Mesenteric fat pad (tissue), 1 donor: ENCODE measurements around the gene TEKT3. TPM values are rescaled to one million over a fixed set of nuclear protein-coding genes. Genes with fewer than 3 reads are reported as not detected.
A peak's percentile ranks its signal among the peaks of the same experiment; 100 is the strongest.

ENCODE experiments used
- DNase-seq: peaks from one replicate; pipeline ENCODE4 v3.0.0-alpha.2; 2020; ENCODE audit warnings: low spot score
- long read RNA-seq: library from polyadenylated mRNA; unstranded; transcript quantifications from one replicate; pipeline ENCODE4 v2.0.0, GENCODE V29; 2020
- total RNA-seq: library from RNA; stranded (reverse); fragmentation: NEBNext Ultra II Directional; extraction: Animal tissue kit (Norgen Biotek cat#: 25700); gene quantifications from one replicate; pipeline ENCODE4 v1.2.1, GENCODE V29; 2021
- donor health status: DM: yes; HTN: yes; CAD: no.

The TEKT3 gene
- total RNA-seq: not detected
- long read RNA-seq: 0 reads

DNA sequence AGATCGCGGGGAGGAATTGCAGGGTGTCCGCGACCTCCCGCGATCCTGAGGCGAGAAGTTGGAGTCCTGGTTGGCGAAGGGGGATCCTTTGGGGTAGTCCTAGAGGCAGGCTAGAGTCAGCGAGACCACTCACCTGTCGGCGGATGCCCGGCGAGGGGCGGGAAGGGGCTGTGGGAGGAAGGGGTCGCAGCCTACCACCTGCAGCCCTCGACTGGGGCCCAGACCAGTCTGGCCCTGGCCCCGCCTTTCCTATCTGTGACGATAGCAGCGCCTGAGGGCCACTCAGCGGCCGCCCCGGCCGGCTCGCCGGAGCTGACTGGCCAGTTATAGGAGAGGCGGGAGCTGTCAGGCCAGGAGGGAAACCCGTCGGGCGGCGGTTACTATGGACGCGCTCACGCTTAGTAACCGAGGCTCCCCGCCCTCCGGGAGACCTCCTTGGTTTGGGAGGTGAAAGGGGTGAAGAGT lies at the start of gene TEKT3:
Gene TEKT3 (minus strand): TSS at position 213 of the 465 bp plus-strand sequence. CDS start 10,012 bp downstream, outside the sequence.
- peak; percentile 93 for DNase-seq

GRCh38 chr17:15388356-15389041 lies 47.1 kb upstream of the TEKT3 start:
- DNase-seq: no peak

DNA sequence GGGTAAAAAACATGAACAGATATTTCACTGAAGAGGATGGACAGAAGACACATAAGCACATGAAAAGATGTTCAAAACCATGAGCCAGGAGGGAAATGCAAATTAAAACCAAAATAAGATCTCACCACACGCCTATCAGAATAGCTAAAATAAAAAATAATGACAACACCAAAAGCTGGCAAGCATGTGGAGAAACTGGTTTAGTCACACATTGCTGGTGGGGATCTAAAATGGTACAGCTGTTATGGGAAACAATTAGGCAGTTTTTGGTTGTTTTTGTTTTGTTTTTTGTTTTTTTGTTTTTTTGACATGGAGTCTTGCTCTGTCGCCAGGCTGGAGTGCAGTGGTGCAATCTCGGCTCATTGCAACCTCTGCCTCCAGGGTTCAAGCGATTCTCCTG lies 44.7 kb upstream of the TEKT3 start:
- DNase-seq: no peak

DNA sequence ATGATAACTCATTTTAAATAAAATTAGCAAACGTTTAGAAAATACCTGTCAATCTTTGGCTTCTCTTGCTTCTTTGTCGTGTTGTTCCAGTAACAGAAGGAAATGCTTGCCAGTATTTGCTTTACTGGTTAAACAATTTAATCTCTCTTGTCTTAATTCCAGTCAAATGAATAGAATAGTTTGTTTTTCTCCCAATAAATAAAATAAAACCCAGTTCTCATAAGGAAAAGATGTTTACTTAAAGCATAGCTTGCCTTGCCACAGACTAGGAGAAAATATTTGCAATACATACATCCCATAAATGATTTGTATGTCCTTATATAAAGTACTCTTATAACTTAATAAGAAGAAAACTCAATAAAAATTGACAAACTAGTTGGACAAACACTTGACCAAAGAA lies 43.9 kb upstream of the TEKT3 start:
- no peak for DNase-seq

DNA sequence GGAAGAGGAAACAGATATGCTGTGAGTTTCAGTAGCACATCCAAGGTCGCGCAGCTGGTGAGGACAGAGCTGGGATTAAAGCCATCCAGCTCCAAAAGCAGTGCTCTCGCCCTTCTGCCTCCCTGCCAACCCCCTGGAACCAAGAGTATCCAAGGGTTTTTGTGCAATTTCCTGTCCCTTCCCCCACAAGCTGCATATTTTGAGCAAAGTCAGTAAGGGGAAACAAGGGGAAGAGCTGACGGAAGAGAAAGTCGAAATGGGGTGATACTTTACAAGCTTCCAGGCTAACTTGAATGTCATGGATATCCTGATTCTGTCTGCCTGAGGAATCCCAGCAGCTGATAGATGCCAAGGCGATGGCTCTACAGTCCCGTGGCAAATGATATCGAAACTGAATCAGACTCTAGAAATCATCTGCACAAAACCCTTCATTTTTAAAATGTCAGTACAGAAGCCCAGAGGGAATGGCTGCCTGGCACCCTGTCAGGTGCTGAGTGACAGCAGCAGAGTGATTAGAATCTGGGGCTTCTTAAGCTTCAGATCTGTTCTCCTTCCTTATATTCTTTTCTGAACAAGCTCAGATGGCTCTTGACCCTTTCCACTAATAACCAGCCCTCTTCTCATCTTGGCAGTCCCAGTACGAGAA lies 42.9 kb upstream of the TEKT3 start:
- DNase-seq: no peak

- no peak for DNase-seq
Observed at GRCh38 chr17:15382914-15383313, 41.5 kb upstream of the TEKT3 start.

GRCh38 chr17:15381707-15382106 lies 40.3 kb upstream of the TEKT3 start:
- DNase-seq: no peak

- DNase-seq: no peak
Observed at GRCh38 chr17:15380446-15380845, 39.0 kb upstream of the TEKT3 start.

DNA sequence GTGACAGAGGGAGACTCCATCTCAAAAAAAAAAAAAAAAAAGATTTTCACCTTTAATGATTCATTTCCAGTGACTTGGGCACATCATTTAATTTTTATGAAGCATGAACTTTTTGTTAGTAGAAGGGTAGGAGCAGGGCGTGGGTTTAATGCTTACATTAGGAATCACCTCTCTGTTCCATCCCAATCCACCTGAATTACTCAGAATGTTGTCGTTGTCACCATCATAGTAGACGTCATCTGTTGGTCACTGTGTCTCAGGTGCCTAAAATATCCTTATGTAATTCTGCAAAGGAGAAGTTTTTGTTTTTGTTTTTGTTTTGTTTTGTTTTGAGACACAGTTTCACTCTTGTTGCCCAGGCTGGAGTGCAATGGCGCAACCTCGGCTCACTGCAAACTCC lies 38.3 kb upstream of the TEKT3 start:
- no peak for DNase-seq

DNA sequence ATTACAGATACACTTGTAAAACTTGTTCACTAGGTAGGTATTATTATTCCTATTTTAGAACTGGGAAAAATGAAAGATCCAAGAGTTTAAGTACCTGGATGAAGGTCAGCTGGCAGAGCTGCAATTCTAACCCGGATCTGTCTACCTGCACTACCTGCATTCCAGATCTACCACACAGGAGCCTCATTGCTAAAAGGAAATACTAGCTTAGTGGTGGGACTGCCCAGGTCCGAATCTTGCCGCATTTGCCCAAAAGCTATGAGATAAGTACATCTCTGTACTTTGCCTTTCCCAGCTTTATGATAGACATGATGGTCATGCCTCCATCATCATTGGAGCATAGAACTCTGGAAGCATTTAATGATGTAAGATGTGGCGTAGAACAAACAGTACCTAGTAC lies 36.8 kb upstream of the TEKT3 start:
- DNase-seq: no peak

- DNase-seq: no peak
Observed at GRCh38 chr17:15377616-15378015, 36.2 kb upstream of the TEKT3 start.

DNA sequence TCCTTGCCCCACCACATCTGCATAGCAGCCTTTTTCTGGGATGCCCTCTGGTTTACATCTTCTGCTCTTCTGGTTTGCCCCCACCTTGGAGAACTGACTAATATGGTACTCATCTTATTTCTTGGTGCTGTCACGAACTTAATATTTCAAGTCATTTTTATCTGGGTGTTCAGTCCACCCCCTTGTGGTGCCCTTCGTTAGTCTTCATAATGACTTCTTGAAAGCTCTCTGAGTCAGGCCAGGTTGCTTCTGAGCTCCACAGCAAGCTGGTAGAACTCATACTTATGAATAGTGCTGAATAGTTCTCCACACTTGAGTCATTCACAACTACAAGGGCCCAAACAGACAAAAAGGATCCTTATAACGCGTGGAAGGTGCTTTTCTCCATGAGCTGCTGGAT lies 35.8 kb upstream of the TEKT3 start:
- DNase-seq: no peak

DNA sequence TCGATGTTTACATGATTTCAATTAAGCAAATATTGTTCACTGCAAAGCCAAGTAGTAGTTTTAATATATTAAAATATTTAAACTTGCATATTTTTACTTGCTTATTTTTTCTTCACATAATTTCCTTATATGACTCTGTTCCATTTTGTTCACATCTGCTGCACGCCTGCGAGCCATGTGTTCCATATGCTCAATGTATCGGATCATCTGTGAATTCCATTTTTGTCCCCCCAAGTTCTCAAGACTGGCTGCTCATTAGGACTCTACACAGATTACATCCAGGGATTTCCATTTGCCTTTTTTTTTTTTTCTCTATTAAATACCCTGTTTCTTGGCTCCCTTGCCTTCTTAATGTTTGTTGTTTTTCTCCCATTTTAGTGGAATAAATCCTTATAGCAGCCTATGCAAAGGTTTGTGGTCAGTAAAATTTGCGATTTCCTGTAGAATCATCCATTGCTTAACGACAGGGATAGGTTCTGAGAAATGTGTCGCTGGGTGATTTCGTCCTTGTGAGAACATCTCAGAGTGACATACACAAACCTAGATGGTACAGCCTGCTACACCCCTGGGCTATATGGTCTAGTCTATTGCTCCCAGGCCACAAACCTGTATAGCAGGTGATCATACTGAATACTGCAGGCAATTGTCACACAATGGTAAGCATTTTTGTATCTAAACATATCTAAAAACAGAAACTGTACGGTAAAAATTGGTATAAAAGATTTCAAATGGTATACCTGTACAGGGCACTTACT lies 30.2 kb upstream of the TEKT3 start:
- no peak for DNase-seq

GRCh38 chr17:15368600-15368999 lies 27.2 kb upstream of the TEKT3 start:
- DNase-seq: no peak

- DNase-seq: no peak
Observed at GRCh38 chr17:15366026-15366425, 24.6 kb upstream of the TEKT3 start.

DNA sequence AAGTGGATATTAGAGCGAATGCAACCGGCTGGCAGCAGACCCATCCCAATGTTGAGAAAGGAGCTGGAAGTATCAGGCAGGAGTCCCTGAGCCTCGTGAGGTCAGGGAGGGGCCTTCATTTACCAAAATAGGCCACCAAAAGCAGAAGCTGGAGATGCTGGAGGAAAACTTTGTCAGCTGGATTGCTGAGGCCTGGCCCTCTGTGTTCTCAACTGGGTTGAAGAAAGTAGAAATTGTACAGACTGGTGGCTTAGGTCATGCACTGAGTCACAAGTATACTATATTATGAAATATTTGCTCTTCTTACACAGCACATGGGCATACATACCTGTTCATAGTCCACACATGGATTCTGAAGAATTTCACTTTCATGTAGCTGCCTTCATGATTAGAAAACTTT lies 23.2 kb upstream of the TEKT3 start:
- DNase-seq: no peak

- DNase-seq: no peak
Observed at GRCh38 chr17:15363702-15364101, 22.3 kb upstream of the TEKT3 start.

GRCh38 chr17:15361592-15361991 lies 20.2 kb upstream of the TEKT3 start:
- DNase-seq: no peak

- DNase-seq: no peak
Observed at GRCh38 chr17:15361151-15361550, 19.8 kb upstream of the TEKT3 start.

DNA sequence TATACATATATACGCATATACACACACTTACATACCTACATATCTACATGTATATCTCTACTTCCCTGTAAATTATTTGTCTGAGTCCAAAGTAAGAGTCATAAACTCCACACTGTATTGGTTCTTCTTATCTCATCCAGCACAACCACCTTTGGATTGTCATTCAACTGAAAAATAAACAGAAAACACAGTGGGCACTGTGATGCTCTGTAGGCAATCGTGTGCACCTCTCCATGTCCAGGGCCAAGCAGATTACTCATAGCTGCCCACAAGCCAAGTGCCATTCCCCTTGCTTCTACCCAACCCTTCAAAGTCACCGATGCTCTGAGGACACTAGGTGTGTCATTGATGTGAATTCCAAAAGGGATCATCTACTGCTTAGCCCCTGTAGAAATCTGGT lies 12.9 kb upstream of the TEKT3 start:
- no peak for DNase-seq

DNA sequence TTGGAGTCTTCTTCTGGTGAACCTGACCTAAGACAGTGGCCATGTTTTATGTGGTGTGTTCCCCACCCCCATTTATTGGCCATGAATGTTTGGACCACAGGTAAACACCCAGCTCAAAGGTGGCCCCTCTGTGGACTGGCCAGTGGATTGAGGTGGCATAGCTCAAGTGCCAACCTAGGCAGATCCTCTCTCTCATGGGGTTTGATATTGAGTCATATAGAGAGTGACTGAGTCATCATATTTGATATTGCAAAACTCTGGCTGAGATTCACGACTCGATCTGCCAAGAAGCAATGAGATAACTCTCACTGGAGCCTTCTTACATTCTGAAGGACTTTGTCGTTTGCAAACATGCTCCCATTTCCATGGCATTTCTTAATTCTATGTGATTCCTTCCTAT lies 10.5 kb upstream of the TEKT3 start:
- no peak for DNase-seq

- DNase-seq: no peak
Observed at GRCh38 chr17:15351478-15351840, 10.1 kb upstream of the TEKT3 start.
